Activated gamma-delta T cell treated with Interleukin-2 at 50 U/mL for 16 hours (primary cell): ENCODE data around the gene FOCAD.

Source experiments
- DNase-seq: peaks from one replicate; pipeline ENCODE4 v3.0.0-alpha.2; 2020

The FOCAD gene

DNA sequence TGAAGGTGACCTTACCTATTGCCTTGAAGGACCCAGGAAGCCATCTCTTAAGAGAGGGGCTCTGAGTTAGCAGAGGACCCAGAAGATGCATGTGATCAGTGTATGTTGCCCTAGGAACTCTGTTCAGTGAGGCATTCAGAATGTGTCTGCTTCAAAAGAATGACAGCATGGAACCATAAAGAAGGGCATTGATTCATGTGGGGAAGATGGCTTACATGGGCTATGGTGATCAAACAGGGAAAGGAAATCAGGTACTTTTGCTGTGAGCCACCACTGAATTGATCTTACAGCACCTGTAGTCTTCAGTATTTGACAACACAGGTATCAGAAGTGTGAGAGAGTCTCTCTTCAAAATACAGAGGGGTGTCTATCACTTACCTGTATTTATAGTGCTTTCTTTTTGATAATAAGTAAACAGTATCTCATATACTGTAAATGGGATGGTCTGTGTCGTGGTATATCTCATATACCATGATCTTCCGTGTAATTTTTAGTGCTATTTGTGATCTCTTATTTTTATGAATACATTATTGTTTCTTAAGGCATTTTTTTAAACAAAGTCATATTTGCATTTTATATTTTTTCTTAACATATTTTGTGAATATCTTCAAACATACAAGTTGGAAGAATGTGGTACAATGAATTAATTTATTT lies 57.0 kb downstream of the FOCAD start:
- DNase-seq: no peak

- no peak for DNase-seq
Observed at GRCh38 chr9:20742833-20743232, 58.8 kb downstream of the FOCAD start.

GRCh38 chr9:20744036-20744630 lies 60.1 kb downstream of the FOCAD start:
- no peak for DNase-seq

DNA sequence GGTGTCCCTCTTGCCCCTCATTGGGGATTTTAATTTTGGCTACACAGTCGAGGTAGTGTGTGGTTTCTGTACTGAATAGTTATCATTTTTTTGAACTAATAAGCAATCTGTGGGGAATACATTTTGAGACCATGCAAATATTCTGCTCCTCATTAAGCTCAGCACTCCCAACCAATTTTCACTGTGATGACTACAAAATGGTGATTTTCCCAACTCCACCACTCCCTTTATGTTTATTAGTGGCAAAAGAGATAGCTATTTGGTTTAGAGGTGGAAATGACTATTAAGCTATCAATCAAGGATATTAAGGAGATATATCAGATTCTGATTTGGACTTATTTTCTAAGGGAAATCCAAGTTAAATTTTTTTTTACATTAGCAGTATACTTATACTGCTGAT lies 62.9 kb downstream of the FOCAD start:
- DNase-seq: no peak

- DNase-seq: no peak
Observed at GRCh38 chr9:20749496-20750198, 65.6 kb downstream of the FOCAD start.

DNA sequence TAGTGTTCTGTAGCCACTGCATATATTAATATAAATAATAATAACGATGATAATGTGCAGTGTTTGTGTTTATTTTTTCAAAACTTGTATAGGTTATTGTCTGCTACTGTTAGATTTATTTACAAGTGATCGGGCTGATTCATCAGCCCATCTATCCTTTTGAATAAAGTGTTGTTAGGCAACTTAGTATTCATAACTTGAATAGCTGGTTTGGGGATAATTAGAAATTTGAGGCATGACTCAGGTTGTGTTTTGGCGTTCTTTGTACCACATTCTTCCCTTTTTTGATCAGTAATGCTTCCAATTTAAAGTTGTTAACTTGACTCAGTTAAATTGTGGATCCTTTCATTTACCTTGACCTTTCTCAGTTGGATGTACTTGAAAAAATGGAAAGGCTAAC lies 69.7 kb downstream of the FOCAD start:
- no peak for DNase-seq

DNA sequence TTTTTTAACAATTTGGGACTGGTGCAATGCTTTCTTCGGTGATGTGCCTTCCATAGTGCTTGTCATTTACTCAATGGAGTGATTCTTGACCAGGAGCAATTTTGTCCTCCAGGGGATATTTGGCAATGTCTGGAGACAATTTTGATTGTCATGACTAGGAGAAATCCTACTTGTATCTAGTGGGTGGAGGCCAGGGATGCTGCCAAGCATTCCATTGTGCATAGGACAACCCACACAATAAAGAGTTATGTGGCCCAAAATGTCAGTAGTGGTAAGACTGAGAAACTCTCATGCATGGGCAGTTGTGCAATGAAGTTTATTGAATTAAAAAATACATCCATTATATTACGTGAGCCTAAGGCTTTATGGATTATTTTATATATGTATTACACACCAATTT lies 70.5 kb downstream of the FOCAD start:
- DNase-seq: no peak

DNA sequence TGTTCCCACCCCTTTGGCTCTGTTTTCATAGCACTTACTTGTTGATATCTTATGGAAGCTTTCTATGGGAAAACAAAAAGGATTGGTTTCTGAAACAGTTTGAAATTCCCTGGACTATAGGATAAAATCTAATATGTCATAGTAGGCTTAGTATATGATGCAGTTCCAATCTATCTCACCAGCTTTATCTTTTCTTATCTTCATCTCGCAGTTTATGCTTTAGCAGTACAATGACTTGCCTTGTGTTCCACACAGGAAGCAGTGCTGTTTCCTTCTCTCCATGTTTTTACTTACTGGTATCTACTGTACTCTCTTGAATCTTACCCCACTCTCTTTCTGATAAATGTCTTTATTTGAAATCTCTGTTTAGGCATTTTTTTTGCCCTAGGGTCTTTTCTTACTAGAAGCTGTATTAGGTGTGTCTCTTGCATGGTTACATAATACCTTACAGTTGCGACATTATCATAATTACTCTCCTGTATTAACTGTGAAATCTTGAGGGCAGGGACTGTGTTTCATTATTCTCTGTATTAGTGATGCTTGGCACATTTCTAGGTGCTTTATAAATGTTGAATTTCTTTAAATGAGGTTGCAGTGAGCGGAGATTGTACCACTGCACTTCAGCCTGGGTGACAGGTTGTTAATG lies 76.3 kb downstream of the FOCAD start:
- no peak for DNase-seq

- no peak for DNase-seq
Observed at GRCh38 chr9:20770947-20771346, 86.9 kb downstream of the FOCAD start.

GRCh38 chr9:20771729-20772128 lies 87.7 kb downstream of the FOCAD start:
- DNase-seq: no peak

- no peak for DNase-seq
Observed at GRCh38 chr9:20775683-20776082, 91.6 kb downstream of the FOCAD start.

DNA sequence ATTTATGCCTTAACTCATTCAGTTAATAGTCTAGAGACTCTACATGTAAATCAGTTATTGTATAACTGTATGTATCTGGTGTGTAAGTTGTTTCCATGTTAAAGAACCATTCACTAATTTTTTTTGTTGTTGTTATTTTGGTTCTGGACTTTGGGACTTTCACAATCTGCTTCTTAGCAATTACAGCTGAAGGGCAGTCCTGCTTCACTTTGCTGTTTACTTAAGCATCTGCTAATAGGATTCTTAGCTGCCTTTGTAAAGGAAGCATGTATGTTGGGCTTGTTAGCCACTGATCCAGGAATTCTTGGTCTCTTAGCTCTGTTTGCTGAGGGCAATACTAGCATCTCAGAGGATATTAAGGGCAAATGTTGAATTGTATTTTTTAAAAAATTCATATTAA lies 97.0 kb downstream of the FOCAD start:
- DNase-seq: no peak

- no peak for DNase-seq
Observed at GRCh38 chr9:20782289-20782688, 98.2 kb downstream of the FOCAD start.

DNA sequence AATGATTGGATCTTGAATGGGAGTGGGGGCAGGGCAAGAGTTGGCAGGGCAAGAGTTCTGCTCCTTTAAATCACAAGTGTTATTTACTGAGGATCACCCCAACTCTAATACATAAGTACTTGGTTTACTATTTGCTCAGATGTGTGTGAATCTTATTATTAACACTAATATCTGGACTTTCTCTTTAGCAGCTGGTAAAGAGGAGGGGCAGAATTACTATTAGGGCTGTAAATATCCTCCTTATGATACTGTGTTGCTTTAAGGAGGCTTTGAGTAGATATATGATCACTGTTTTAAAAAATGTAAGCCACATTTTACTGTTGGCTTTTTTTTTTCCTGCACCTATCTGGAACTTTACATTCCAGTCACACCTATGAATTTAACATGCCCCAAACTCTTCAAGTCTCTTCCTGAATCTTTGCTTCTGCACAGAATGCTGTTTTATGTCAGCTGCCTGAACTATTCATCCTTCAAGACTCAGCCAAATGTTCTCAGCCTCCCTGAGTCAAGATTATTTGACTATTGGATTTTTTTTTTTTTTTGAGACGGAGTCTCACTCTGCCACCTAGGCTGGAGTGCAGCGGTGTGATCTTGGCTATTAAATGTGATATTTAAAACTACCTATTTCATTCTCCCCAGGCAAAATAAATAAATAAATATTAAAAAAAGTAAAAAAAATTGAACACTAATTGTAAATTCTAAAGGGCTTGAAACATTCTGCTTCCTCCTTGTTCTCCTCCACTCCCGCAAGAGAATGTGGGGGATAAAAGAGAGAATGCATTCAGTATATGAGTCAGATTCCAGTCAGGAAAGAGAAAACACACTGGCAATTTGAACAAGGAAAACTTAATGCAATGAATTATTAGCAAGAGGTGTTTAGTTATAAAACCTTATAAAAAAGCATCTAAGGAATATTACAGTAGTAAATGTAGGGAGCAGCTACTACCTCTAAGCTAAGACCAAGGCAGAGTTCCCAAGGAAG lies 99.3 kb downstream of the FOCAD start:
- DNase-seq: no peak

DNA sequence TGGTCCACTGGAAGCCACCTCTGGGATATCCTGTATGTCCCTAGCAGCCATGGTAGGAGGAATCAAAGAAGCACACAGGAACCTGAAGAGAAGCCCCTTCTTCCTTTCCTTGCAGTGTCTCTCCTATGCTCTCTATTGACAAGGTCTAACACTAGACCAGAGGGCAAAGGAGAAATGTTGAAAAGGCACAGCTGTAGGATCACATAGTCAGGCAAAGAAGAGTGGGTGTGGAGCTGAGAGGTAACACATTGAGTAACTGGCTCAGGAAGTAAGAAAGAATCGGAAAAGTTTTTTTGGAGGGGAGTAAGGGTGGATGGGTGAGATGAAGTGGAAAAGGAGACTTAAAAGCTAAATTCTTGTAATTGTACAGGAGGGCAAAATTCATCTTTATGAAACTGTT lies 100.1 kb downstream of the FOCAD start:
- DNase-seq: no peak

DNA sequence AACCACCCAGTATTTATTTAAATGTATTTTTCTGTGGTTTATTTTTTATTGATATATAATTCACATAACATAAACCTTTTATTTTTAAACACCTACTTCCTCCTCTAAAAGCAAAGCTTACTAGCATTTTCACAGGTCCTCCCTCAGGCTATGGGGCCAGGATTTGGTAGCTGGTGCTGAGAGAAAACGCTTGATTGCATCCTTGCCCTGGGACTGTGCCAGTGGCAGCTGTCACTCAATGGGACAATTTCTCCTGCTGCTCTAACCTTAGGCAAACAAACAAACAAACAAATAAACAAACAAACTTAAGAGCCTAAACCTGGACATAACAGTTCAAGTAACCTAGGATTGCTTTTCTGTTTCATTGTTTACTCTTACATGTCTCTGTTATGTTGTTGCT lies 102.7 kb downstream of the FOCAD start:
- no peak for DNase-seq

- DNase-seq: no peak
Observed at GRCh38 chr9:20788526-20789451, 104.7 kb downstream of the FOCAD start.

GRCh38 chr9:20790721-20791120 lies 106.7 kb downstream of the FOCAD start:
- no peak for DNase-seq

- no peak for DNase-seq
Observed at GRCh38 chr9:20791682-20792081, 107.6 kb downstream of the FOCAD start.

- no peak for DNase-seq
Observed at GRCh38 chr9:20804489-20805250, 120.6 kb downstream of the FOCAD start.

DNA sequence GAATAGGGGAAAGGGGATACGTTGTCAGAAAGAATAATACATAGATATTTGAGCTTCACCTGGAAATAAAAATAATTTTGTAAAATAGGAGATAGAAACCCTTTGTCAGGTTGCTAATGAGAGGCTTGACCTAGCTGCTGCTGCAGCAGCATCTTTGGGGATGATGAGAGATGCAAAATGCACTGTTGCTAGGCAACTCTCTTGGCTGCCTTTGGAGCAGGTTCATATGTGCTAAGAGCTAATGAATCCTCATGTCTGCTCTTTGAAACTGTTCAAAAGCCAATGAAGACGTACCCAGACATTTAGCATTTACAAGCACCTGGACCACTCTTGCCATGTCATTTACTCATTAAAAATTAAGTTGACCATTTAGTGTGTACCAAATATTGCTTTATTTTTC lies 121.7 kb downstream of the FOCAD start:
- no peak for DNase-seq
